Retinal pigment epithelial cell (primary cell): ENCODE data around the gene DYNLRB1.
"Not testable (repeated sequence)": the region's sequence is repeated elsewhere in the genome, so short reads cannot be mapped to it uniquely, and the experiment has no call there.

Experiments used
- DNase-seq: peaks from one replicate; pipeline ENCODE4 v3.0.0-alpha.2; 2010; ENCODE audit warnings: low read depth
- H3K4me3 ChIP-seq: 2 replicates; pipeline ENCODE4 v1.5.1; 2011; ENCODE audit warnings: mild to moderate bottlenecking, low read length, control low read depth, moderate library complexity
- CTCF ChIP-seq: conservative IDR thresholded peaks from 2 replicates; pipeline ENCODE4 v1.5.1; 2011; ENCODE audit warnings: low read depth, low read length, control low read depth, inconsistent platforms

DYNLRB1 gene

GRCh38 chr20:34516247-34517113, at the start of gene DYNLRB1:
Gene DYNLRB1 (plus strand): TSS chr20:34516422. CDS start chr20:34516459, 37 bp downstream.
- no peak for TF ChIP-seq CTCF
- H3K4me3 ChIP-seq, result peak within 1 kb of the TSS; percentile 92
- DNase-seq, result peak; percentile 89

GRCh38 chr20:34468951-34469350, 47.3 kb upstream of the DYNLRB1 start:
- no peak for TF ChIP-seq CTCF
- no peak for DNase-seq
- no peak overlapping the region for H3K4me3 ChIP-seq

- peak; percentile 24 for DNase-seq
- H3K4me3 ChIP-seq, result no peak overlapping the region
- TF ChIP-seq CTCF, result no peak
Observed at GRCh38 chr20:34472246-34472925, 43.8 kb upstream of the DYNLRB1 start.

DNA sequence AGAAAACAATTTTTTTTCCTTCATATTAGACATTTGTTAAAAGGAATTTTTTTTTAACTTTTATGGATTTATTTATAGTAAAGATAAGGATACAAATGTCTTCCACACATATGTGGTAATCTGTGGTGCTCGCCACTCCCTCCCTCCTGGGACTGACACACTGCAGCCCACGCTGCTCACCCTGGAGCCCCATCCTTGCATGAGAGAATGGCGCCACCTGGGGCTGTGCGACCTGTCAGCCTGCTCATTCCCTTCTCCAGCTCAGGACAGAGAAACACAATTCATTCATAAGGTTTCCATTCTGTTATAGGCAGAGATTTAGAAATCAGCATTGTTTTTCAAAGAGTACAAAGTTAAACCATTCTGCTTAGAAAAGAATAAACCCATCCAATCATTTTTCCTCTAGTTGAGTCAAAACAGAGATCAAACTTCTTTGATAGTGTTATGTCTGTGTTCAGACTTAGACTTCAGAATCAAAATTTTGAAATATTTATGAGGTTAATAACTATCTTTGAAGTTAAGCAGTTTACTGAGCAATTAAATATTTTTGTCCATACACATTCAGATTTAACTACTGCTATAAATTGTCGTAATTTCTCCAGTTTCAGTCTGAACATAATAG, 42.8 kb upstream of the DYNLRB1 start:
- H3K4me3 ChIP-seq, result no peak overlapping the region
- DNase-seq, result no peak
- TF ChIP-seq CTCF, result peak; percentile 47

- H3K4me3 ChIP-seq, result no peak overlapping the region
- no peak for DNase-seq
- TF ChIP-seq CTCF, result peak; percentile 56
Observed at GRCh38 chr20:34475979-34476736, 40.1 kb upstream of the DYNLRB1 start.

DNA sequence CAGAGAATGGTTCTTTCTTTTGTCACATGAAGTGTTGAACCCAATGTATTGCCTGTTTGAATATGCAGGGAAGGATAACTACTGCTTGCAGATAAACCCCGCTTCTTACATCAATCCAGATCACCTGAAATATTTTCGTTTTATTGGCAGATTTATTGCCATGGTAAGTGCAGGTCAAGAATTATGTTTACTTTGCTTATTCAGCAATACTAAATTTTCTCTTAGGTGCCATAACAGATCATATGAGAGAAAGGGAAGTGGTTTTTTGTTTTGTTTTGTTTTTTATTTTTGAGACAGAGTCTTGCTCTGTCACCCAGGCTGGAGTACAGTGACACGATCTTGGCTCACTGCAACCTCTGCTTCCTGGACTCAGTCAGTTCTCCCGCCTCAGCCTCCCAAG, 36.6 kb upstream of the DYNLRB1 start:
- H3K4me3 ChIP-seq, result no peak overlapping the region
- TF ChIP-seq CTCF, result no peak
- no peak for DNase-seq

DNA sequence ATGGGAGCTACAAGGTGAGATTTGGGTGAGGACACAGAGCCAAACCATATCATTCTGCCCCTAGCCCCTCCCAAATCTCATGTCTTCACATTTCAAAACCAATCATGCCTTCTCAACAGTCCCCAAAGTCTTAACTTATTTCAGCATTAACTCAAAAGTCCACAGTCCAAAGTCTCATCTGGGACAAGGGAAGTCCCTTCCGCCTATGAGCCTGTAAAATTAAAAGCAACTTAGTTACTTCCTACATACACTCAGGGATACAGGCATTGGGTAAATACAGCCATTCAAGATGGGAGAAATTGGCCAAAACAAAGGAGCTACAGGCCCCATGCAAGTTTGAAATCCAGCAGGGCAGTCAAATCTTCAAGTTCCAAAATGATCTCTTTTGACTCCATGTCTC, 34.1 kb upstream of the DYNLRB1 start:
- not testable (repeated sequence) for DNase-seq, H3K4me3 ChIP-seq

GRCh38 chr20:34483585-34484220, 32.5 kb upstream of the DYNLRB1 start:
- not testable (repeated sequence) for H3K4me3 ChIP-seq, DNase-seq
